Uterus (tissue), 2 donors: ENCODE data around the gene TIGD1.

ENCODE experiments used
- POLR2A ChIP-seq, 2 donors: fragments of 450-650 bp; IDR thresholded peaks; one replicate each; pipeline ENCODE4 v1.6.1; 2016; ENCODE audit warnings: antibody characterized with exemption in 2 of 2, mild to moderate bottlenecking in 1 of 2, moderate library complexity in 1 of 2
- TF ChIP-seq, protein P1 (sequence below), 4 experiments: fragments of 200-600 bp in 2 of 4; fragments of 450-650 bp in 2 of 4; sonication (generic) in 2 of 4; IDR thresholded peaks; one replicate each; pipeline ENCODE4 v1.5.1; 2016 to 2019; ENCODE audit warnings: antibody characterized with exemption in 4 of 4, mild to moderate bottlenecking in 2 of 4, moderate library complexity in 1 of 4

DNA sequence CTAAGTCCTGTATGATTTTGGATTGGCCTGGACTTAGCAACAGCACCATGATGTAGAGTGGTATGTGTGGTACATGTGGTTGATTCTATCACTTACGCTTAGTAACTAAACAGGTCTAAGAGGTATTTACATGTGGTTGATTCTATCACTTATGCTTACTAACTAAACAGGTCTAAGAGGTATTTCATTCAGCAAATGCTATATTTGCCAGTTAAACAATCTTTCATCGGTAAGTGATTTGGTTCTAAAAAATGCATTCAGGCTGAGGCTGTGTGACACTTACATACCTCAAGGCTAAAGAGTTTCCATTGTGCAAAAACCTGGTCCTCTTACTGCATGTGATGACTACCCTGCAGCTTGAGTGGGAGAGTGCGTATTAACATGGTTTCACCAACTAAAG lies 13.2 kb upstream of the TIGD1 start:
- no peak for TF ChIP-seq POLR2A (IDR thresholded peaks at IDR 0.05)
- TF ChIP-seq, protein P1, sequence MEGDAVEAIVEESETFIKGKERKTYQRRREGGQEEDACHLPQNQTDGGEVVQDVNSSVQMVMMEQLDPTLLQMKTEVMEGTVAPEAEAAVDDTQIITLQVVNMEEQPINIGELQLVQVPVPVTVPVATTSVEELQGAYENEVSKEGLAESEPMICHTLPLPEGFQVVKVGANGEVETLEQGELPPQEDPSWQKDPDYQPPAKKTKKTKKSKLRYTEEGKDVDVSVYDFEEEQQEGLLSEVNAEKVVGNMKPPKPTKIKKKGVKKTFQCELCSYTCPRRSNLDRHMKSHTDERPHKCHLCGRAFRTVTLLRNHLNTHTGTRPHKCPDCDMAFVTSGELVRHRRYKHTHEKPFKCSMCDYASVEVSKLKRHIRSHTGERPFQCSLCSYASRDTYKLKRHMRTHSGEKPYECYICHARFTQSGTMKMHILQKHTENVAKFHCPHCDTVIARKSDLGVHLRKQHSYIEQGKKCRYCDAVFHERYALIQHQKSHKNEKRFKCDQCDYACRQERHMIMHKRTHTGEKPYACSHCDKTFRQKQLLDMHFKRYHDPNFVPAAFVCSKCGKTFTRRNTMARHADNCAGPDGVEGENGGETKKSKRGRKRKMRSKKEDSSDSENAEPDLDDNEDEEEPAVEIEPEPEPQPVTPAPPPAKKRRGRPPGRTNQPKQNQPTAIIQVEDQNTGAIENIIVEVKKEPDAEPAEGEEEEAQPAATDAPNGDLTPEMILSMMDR (IDR thresholded peaks at IDR 0.05): no peak
